K562 (cell line): ENCODE data around the gene NPHP1. TPM values are rescaled to one million over a fixed set of nuclear protein-coding genes. Genes with fewer than 3 reads are reported as not detected.

Experiments used
- ATAC-seq: fragments of 200-7000 bp; cut with Tn5 transposase; 3 replicates; pipeline ENCODE4 v1.9.1; 2020; ENCODE audit warnings: moderate library complexity
- BruUV-seq: library from RNA; stranded (reverse); fragments of 400-500 nt; replicated peaks from 2 replicates; lab custom pipeline; 2021; lab: Mats Ljungman, UMichigan
- CTCF ChIA-PET: fragments of 300-600 bp; formaldehyde crosslinking; extraction: SDS; loops from one replicate; lab custom pipeline; 2021; ENCODE audit warnings: low intra/inter-chr PET ratio; lab: Yijun Ruan, JAX
- POLR2A ChIA-PET: fragments of 300-600, 350-650 bp; sonication (Branson Sonifier 250); formaldehyde crosslinking; extraction: SDS; loops from one replicate; lab custom pipeline; 2021; ENCODE audit warnings: antibody characterized with exemption, inconsistent platforms; lab: Yijun Ruan, JAX
- DNase-seq, 4 experiments: peaks; one replicate each; pipeline versions ENCODE4 v3.0.0 to v3.0.0-alpha.2; 2011 to 2018; ENCODE audit warnings: low spot score in 3 of 4, mixed read lengths in 3 of 4; ENCODE audit errors: extremely low read depth in 1 of 4
- FAIRE-seq: peaks from 2 replicates; lab custom pipeline; 2011; peaks lifted over from hg19 to GRCh38; lab: Jason Lieb, UNC
- H2AFZ ChIP-seq: 2 replicates; pipeline ENCODE4 v1.6.0; 2011; ENCODE audit warnings: low read depth, low read length, control low read depth, inconsistent platforms
- H3K27ac ChIP-seq: fragments of 200-600 bp; 3 replicates; pipeline ENCODE4 v1.8.0; 2011; ENCODE audit warnings: low read depth, mild to moderate bottlenecking, control low read depth, inconsistent platforms, low read length, moderate library complexity, mixed read lengths; ENCODE audit errors: extremely low read depth
- H3K27me3 ChIP-seq, 2 experiments: fragments of 300-600 bp in 1 of 2; 2 replicates in 1 of 2; 3 replicates in 1 of 2; pipeline versions ENCODE4 v1.6.0 to v1.8.0; 2011; ENCODE audit warnings: inconsistent platforms in 2 of 2, low read length in 2 of 2, mild to moderate bottlenecking in 1 of 2, mixed read lengths in 1 of 2, moderate library complexity in 1 of 2; ENCODE audit not compliant: control insufficient read depth in 2 of 2, insufficient read depth in 2 of 2
- H3K36me3 ChIP-seq: fragments of 300-600 bp; 3 replicates; pipeline ENCODE4 v1.8.0; 2011; ENCODE audit warnings: mild to moderate bottlenecking, low read length, inconsistent platforms; ENCODE audit not compliant: control insufficient read depth, insufficient read depth
- H3K4me1 ChIP-seq, 2 experiments: fragments of 200-600 bp in 1 of 2; replicated peaks in 1 of 2; 2 replicates in 1 of 2; 3 replicates in 1 of 2; pipeline versions ENCODE4 v1.5.1 to v1.8.0; 2011; ENCODE audit warnings: inconsistent platforms in 2 of 2, low read length in 2 of 2, mild to moderate bottlenecking in 1 of 2, mixed read lengths in 1 of 2, moderate library complexity in 1 of 2; ENCODE audit not compliant: control insufficient read depth in 2 of 2, insufficient read depth in 2 of 2
- H3K4me2 ChIP-seq: 2 replicates; pipeline ENCODE4 v1.6.1; 2011; ENCODE audit warnings: low read length, control low read depth, inconsistent platforms, mixed read lengths; ENCODE audit not compliant: insufficient read depth
- H3K4me3 ChIP-seq: fragments of 200-600 bp; sonication (generic), shearing (Covaris generic); 2 replicates; pipeline ENCODE4 v1.5.1; 2016; ENCODE audit warnings: control low read depth, inconsistent platforms
- H3K79me2 ChIP-seq: fragments of 200-600 bp; 3 replicates; pipeline ENCODE4 v1.8.0; 2011; ENCODE audit warnings: low read length, inconsistent platforms; ENCODE audit not compliant: control insufficient read depth, insufficient read depth
- H3K9ac ChIP-seq, 2 experiments: 2 replicates each; pipeline versions ENCODE4 v1.6.0 to v1.6.1; 2011; ENCODE audit warnings: low read depth in 2 of 2, low read length in 2 of 2, control low read depth in 1 of 2, inconsistent platforms in 1 of 2, mild to moderate bottlenecking in 1 of 2, mixed read lengths in 1 of 2; ENCODE audit not compliant: insufficient read depth in 1 of 2
- H3K9me1 ChIP-seq: one replicate; pipeline ENCODE4 v1.6.0; 2011; ENCODE audit warnings: inconsistent platforms, mild to moderate bottlenecking, low read length, moderate library complexity; ENCODE audit not compliant: control insufficient read depth, insufficient read depth
- H3K9me3 ChIP-seq: replicated peaks from 2 replicates; pipeline ENCODE4 v1.5.1; 2011; ENCODE audit warnings: low read depth, low read length, inconsistent platforms; ENCODE audit not compliant: control insufficient read depth, insufficient read depth
- H4K20me1 ChIP-seq: replicated peaks from 2 replicates; pipeline ENCODE4 v1.6.1; 2011; ENCODE audit warnings: low read length, inconsistent platforms, mixed read lengths; ENCODE audit not compliant: control insufficient read depth, insufficient read depth
- AFF1 ChIP-seq, 2 experiments: fragments of 450-650 bp; IDR thresholded peaks; 2 replicates each; pipeline ENCODE4 v1.6.1; 2018; ENCODE audit warnings: mild to moderate bottlenecking in 2 of 2, low read depth in 1 of 2; ENCODE audit not compliant: partially characterized antibody in 2 of 2
- C11orf30 ChIP-seq: fragments of 450-650 bp; IDR thresholded peaks from 2 replicates; pipeline ENCODE4 v1.6.1; 2016; ENCODE audit warnings: low read depth, mild to moderate bottlenecking
- CHD2 ChIP-seq: IDR thresholded peaks from 2 replicates; pipeline ENCODE4 v1.6.1; 2011; ENCODE audit warnings: low read depth, low read length
- CTCFL ChIP-seq: IDR thresholded peaks from 2 replicates; pipeline ENCODE4 v1.6.1; 2011; ENCODE audit warnings: borderline replicate concordance, low read depth, mild to moderate bottlenecking, moderate library complexity, low read length; ENCODE audit not compliant: insufficient read depth, poor library complexity, severe bottlenecking
- ELK1 ChIP-seq: sonication (generic); formaldehyde crosslinking; IDR thresholded peaks from 2 replicates; pipeline ENCODE4 v1.8.1; 2022; ENCODE audit warnings: missing genetic modification reagents
- FOXO4 ChIP-seq: fragments of 450-650 bp; formaldehyde crosslinking; IDR thresholded peaks from 2 replicates; pipeline ENCODE4 v1.4.0; 2020; ENCODE audit warnings: mild to moderate bottlenecking, moderate library complexity
- MLLT1 ChIP-seq, 2 experiments: fragments of 450-650 bp; IDR thresholded peaks; 2 replicates each; pipeline ENCODE4 v1.6.1; 2016
- TAF7 ChIP-seq: fragments of 450-650 bp; IDR thresholded peaks from 2 replicates; pipeline ENCODE4 v1.6.1; 2016; ENCODE audit warnings: missing genetic modification characterization, missing compliant biosample characterization
- WGBS: fragments of 100-300 bp; shearing (Covaris generic); methylation state at CpG from one replicate; pipeline ENCODE4 v1.1.6; 2016; ENCODE audit warnings: low coverage, mixed read lengths; ENCODE audit not compliant: insufficient coverage; ENCODE audit errors: missing lambda C conversion rate; 5-methylcytosine and 5-hydroxymethylcytosine counted together
- in situ Hi-C: fragments of 300-500 bp; cut with MboI; formaldehyde crosslinking; loops from 4 replicates; pipeline ENCODE4 v1.15.0; 2018; ENCODE audit warnings: inconsistent platforms, mixed read lengths
- intact Hi-C: fragments of 100-400 bp; cut with micrococcal nuclease; formaldehyde crosslinking; loops from 2 replicates; pipeline ENCODE4 v1.14.2; 2022
- polyA plus RNA-seq, 8 experiments: library from polyadenylated mRNA; depleted of rRNA in 4 of 8; stranded (reverse) in 5 of 8; unstranded in 3 of 8; fragments of >200 nt; fragmentation: Nextera tagmentation in 2 of 8; fragmentation: Illumina TruSeq in 1 of 8; extraction: Ambion mirVana in 2 of 8; extraction: Trizol in 1 of 8; gene quantifications; 2 replicates each; pipeline versions ENCODE4 v1.2.1 to v1.2.3, GENCODE V29; 2011 to 2014; ENCODE audit warnings: inconsistent platforms in 1 of 8, missing spikeins in 1 of 8
- total RNA-seq, 7 experiments: library from RNA; depleted of rRNA in 6 of 7; stranded (reverse); fragments of >200 nt in 6 of 7; fragmentation: Illumina TruSeq in 2 of 7; extraction: Trizol in 2 of 7; gene quantifications; 2 replicates each; pipeline versions ENCODE4 v1.2.1 to v1.2.3, GENCODE V29; 2011 to 2021; ENCODE audit warnings: low replicate concordance in 1 of 7

Gene NPHP1
- total and polyA plus RNA-seq, 9 of the 15 experiments (the other 6 are each of a cell fraction or from before 2014, with no cell fraction given) = 0.11 to 0.32 (median 0.20) TPM; not detected in 5

- no peaks in the 10 kb centered on the region for H3K4me1 ChIP-seq
- in situ Hi-C loops = no loop called here
- H3K36me3 ChIP-seq = no peaks in the 10 kb centered on the region
- DNase-seq (no peak), ATAC-seq (no peak), FAIRE-seq (no peak)
- H3K9ac ChIP-seq = no peak overlapping the region
- no peaks in the 10 kb centered on the region for H3K27me3 ChIP-seq
- H3K27ac ChIP-seq = no peak overlapping the region
- no peak overlapping the region for H3K4me2 ChIP-seq
- WGBS = 0% methylated on average over 3 of the region's 3 CpGs
- no TSS peak for BruUV-seq
- no peaks in the 10 kb centered on the region for H3K9me1 ChIP-seq
- ChIA-PET CTCF (no interaction called here), POLR2A (no interaction called here)
- no peaks in the 10 kb centered on the region for H4K20me1 ChIP-seq
- H2AFZ ChIP-seq = no peak overlapping the region
- no peak overlapping the region for H3K4me3 ChIP-seq
- H3K79me2 ChIP-seq = no peaks in the 10 kb centered on the region
- no peaks in the 10 kb centered on the region for H3K9me3 ChIP-seq
- intact Hi-C loops = no loop called here
- TF ChIP-seq FOXO4 (no peak), CTCFL (no peak), C11orf30 (no peak), AFF1 (IDR thresholded peaks at IDR 0.05; ENCODE audit: low read depth in 1 of 2, partially characterized antibody in 2 of 2) (no peak), CHD2 (no peak), MLLT1 (IDR thresholded peaks at IDR 0.05) (no peak), TAF7 (tag) (no peak), ELK1 (CRISPR knock-in tag) (no peak)
Measured at GRCh38 chr2:110152943-110153342, 51.9 kb downstream of the NPHP1 start.
